Sigmoid colon (tissue), 3 donors: Measurements from ENCODE around the gene AMN1.

ENCODE experiments used
- CTCF ChIP-seq, 4 experiments: fragments of 450-650 bp in 3 of 4; fragments of 200-600 bp in 1 of 4; IDR thresholded peaks; one replicate each; pipeline ENCODE4 v1.5.1; 2016 to 2019; ENCODE audit warnings: antibody characterized with exemption in 4 of 4, mild to moderate bottlenecking in 3 of 4, moderate library complexity in 2 of 4
- POLR2A ChIP-seq, 2 donors: fragments of 450-650 bp; IDR thresholded peaks; one replicate each; pipeline ENCODE4 v1.6.1; 2016; ENCODE audit warnings: antibody characterized with exemption in 2 of 2, mild to moderate bottlenecking in 2 of 2, moderate library complexity in 2 of 2

- TF ChIP-seq CTCF (IDR thresholded peaks at IDR 0.05), result no peak
- TF ChIP-seq POLR2A (IDR thresholded peaks at IDR 0.05), result no peak
Observed at GRCh38 chr12:31662176-31662849, 66.5 kb downstream of the AMN1 start.
